Anterior cingulate cortex (tissue), 58 donors: Measurements from ENCODE around the gene KLK15.
"Not testable (repeated sequence)": the region's sequence is repeated elsewhere in the genome, so short reads cannot be mapped to it uniquely, and the experiment has no call there.

Source experiments
- DNase-seq, 58 donors: peaks; one replicate each; lab custom pipeline; 2025; lab: John Stamatoyannopoulos, UW

The KLK15 gene

DNA sequence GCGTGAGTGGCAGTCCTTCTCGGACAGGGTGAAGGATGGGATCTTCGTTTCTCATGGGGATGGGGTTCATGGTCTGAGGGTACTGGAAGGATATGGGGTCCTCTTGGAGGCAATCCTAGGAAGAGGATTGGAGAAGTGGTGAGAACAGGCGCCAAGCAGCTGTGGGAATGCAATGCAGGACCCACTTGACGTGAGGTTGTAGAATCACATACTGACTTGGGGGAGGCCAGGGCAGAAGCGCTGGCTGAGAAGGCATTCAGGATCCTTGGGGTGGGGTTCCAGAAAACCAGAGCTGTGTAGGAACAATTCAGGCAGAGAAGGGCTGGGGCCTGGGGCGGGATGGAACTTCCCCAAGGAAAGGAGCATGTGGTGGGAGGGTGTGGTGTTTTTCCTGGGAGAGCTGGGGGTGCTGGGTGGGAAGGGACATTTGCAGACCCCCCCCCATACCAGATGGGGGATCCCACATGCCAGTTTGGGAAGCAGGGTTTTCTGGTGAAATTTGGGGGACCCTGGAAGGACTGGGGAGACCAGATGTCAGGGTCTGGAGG, 10.6 kb downstream of the KLK15 start:
- DNase-seq = no peak

DNA sequence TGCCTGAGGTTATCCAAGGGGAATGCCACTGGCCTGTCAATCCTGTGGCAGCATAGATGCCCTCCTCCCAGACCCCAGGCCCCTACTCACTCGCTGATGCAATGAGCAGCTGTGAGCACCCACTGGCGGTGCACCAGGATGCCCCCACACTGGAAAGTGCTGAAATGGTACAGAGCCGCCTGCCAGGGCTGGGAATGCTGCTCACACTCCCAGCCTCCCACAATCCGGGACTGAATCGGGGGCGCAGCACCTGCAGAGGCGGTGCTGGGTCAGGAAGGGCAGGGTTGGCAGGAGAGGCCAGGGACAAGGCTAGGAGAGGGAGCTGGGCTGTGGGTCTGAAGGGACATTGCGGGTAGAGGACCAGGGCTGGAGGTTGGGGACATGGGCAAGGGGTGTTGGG, 11.8 kb downstream of the KLK15 start:
- DNase-seq = no peak

DNA sequence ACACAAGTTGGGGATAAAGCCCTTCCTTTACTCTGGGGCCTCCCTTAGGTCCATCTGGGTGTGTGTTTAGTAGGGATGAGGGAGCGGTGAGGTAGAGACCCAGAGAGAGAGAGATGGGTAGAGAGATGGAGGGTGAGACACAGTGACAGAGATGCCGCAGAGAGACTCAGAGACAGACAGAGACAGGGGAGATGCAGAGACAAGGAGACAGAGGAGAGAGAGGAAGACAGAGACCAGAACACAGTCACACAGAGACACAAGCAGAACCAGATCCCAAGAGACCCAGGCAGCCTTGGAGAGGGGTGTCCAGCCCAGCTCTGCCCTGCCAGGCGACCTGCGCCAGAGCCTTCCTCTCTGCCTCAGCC, 12.1 kb downstream of the KLK15 start:
- no peak for DNase-seq

DNA sequence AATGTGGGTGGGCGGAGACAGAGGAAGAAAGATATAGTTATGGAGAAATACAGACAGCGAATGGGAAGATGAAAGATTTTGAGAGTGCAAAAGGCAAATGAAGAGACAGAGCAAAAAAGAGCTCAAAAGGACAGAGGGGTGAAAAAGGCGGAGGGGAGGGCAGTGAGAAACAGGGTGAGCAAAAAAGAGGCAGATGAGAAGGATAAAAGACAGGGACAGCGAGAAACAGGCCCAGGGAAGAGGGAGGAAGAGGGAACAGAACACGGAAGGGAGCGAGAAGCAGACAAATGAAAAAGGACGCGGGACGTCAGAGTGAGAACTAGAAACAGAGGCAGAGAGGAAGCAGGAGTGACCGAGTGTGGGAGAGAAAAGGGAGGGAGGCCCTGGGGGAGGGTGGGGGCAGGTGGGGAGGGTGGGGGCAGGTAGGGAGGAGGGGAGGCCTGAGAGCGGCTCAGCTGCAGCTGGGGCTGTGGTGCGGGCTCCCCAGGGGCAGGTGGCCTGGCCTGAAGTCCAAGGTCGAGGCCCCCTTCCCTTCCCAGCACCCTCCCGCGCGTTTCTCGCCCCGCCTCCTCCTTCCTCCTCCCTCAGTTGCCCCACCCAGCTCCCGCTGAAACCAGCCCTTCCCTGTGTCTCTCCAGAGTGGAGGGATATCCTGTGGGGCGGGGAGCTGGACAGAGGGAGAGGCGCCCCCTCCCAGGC, 12.7 kb downstream of the KLK15 start:
- no peak for DNase-seq

DNA sequence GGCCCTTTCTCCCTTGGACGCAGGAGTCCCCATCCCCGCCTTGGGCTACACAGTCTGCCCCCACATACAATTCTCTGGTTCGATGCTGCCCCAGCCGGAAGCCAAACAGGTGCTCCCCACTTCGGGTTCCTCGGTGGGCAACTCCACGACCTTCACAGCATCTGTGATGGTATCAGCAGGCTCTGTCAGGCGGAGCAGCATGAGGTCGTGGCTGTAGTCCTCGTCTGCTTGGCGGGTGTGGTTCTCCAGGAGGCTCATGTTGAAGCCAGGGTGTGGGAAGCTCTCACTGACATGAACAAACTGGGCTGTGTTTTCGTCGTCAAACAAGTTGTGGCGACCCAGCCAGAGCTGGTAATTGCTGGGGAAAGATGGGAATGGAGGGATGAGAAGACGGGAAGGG, 13.3 kb downstream of the KLK15 start:
- DNase-seq = no peak

DNA sequence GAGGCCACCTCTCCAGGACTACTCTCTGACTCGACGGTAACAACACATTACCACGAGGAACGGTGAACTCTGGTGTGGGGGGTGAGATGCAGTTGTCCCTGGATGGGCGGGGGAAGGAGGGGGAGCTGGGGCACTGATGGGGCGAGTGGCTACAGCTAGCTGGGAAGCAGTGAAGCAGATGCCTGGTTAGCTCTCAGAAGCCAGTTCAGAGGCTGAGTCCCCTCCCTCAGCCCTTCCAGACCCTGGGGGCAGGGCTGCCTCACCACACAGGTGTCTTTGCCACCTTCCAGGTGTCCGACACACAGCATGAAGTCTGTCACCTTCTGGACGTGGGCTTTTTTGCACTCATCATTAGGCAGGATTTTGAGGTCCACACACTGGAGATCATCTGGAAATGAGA, 13.7 kb downstream of the KLK15 start:
- no peak for DNase-seq

DNA sequence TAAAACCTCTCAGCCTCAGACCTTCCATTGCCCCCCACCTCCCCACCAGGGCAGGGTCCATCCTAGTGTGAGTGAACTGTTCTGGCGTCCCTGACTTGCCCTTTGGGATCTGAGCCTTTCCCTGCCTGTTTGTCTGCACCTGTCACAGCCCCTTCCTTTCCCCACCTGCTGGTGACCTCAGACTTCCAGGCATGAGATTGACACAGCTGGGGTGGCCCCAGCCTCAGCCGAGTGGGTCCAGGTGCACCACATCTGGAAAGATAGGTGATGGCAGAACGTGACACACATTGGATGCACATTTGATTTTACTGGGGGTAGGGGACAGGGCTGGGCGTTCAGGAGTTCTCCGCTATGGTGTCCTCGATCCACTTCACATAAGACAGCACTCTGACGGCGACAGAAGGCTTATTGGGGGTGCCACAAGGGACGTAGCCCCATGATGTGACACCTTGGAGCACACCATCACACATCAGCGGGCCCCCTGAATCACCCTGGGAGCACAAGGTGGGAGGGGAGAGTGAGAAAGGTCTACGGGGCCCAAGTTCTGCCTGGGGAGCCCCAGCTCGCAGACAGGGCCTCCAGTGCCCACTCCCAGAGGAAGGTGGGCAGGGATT, 14.4 kb downstream of the KLK15 start:
- DNase-seq = no peak

DNA sequence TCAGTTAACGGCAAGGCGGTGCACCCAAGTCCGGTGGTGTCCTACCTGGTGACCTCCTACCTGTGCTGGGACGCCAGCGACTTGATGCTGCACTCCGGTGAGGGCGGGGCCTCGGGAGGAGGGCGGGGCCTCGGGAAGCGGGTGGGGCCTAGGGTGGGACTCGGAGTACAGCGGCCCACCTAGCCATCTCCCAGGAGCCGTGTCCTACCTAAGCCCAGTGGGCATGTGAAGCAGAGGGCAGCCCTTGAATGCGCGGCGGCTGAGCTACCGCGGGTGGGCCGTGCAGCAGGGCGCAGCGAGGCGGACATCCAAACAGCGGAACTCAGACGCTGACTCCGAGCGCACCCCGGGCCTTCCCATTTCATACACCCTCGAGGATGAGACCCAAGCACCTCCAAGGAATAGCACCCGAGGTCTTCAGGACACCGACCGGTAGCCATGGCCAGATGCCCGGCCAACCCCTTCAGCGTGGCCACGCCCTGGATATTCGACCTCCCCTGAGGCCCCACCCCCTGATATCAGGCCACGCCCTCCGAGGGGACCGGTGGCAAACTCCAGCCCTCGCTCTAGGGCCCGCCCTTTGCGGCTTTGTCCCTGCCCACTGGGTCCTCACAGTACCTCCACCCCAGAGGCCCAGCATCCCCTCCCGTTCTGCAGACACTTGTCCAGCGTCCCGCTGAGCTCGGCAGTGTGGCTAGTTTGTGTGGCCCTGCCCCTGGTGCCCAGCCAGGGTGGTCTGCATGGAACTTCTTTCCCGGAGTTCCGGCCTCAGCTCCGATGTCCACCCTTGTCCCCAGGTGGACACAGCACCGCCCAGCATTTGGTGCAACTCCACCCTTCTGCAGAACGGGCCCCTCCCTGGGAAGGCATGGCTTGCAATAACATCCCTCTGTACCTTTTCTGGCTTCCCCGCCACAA, 15.2 kb downstream of the KLK15 start:
- DNase-seq = peak in 1 of 58 donors; percentile 9

DNA sequence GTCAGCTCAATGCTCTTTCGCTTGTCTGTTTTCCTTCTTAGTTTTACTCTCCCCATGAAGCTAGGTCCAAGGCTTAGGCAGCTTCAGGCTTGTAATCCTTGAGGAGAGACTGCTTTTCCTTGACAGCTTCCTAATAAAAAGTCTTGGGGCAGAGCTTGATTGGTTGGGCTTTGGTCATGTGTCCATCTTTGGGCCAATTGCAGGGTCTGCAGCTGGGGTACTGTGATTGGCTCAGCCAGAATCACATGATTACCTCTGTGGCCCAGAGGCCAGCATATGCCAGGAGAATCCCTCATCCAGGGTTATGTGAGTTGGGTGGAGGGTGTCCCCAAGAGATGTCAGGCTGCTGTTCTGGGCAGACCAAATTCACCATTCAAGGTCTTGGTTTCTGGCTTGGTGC, 17.9 kb downstream of the KLK15 start:
- no peak for DNase-seq

DNA sequence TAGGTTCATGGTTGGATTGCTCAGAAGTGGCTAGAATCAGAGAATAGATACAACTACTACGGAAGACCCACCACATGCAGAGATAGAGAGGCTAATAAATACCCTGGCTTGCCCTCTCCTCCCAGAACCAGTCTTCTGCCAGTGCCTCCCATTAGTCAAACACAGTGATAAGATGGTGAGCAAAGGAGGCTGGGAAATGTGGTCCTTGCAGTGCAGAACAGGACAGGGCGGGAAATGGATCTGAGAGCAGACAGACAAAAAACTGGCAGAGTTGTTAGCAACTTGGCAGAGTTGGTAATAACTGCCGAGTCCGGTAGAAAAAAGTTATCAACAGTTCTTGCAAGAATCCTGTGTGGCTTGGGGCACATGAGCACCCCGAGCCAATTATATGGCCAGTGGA, 18.5 kb downstream of the KLK15 start:
- DNase-seq = no peak

DNA sequence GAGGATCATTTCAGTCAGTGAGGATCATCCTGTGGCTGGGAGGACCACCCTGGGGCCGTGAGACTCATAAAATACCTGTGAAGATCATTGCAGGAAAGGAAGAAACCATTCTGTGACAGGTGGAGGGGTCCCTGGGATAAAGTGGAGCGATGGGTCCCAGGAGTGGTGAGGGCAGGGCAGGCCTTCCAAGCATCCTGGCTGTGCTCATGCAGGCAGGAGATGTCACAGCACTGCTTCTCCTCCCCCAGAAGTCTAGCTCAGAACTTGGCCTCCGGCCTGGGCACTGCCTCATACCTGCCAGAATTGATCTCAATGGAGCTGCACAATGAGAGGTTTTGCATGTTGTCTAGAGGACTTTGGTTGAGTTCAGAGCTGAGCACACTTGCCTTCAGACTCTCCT, 20.9 kb downstream of the KLK15 start:
- no peak for DNase-seq

DNA sequence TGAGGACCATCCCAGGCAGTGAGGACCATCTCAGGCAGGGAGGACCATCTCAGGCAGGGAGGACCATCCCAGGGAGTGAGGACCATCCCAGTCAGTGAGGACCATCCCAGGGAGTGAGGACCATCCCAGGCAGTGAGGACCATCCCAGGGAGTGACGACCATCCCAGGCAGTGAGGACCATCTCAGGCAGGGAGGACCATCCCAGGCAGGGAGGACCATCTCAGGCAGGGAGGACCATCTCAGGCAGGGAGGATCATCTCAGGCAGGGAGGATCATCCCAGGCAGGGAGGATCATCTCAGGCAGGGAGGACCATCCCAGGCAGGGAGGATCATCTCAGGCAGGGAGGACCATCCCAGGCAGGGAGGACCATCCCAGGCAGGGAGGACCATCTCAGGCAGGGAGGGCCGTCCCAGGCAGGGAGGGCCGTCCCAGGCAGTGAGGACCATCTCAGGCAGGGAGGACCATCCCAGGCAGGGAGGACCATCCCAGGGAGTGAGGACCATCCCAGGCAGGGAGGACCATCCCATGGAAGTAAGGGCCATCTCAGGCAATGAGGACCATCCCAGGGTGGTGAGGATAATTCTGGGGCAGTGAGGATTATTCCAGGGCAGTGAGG, 21.6 kb downstream of the KLK15 start:
- not testable (repeated sequence) for DNase-seq

DNA sequence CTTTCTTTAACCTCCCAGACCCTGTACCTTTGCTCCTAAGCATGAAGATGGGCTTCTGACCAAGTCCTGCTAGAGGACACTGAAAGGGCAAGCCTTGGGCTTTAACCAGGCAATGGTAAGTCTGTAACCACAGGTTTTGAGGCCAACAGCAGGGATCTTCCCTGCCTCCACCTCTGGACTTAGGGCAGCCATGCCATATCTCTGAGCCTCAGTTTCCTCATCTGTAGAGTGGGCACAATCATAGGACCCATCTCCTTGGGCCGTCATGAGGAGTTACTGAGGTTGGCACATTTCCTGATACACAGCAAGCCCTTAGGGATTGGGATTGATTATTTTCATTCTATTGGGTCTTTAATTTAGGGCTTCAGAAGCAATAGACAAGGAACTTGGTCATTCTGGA, 24.5 kb downstream of the KLK15 start:
- no peak for DNase-seq

DNA sequence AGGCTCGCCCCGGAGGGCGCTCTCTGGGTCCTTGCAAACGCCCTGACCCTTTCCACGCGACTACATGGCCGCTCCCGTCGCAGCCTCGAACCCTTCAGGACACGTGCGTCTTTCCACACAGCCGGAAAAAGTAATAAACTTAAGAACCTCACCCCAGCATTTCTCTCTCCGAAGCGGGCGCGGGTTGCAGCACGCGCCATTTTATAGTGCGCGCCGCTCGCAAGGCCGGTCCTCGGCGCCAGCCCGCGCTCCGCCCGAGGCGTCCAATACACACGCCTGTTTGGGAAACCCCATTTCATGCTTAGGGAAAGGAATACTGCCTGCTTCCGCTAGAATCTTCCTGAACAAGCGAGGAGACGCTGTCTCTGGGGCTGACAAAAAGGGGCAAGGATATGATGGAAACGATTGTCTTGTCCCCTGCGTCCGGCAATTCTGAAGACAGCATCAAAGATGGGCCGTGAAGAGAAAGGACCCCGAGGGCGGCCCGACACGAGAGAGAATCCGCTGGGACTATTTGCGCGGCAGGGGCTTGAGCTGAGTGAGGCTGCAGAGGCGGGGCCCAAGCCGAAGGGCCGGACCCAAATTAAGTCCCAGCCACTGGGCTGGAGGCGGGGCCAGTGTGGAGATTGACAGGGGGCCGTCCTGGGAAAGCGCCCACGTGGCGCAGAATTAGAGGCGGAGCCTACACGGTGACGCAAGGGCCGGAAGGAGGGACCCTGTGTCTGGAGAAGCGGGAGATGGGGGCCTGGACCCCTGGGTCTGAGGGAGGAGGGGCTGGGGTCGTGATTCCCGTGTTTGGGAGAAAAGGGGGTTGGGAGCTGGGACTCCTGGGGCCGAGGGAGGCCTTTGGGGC, 28.7 kb downstream of the KLK15 start:
- DNase-seq = peak; percentile 75 to 99 (median 97)

DNA sequence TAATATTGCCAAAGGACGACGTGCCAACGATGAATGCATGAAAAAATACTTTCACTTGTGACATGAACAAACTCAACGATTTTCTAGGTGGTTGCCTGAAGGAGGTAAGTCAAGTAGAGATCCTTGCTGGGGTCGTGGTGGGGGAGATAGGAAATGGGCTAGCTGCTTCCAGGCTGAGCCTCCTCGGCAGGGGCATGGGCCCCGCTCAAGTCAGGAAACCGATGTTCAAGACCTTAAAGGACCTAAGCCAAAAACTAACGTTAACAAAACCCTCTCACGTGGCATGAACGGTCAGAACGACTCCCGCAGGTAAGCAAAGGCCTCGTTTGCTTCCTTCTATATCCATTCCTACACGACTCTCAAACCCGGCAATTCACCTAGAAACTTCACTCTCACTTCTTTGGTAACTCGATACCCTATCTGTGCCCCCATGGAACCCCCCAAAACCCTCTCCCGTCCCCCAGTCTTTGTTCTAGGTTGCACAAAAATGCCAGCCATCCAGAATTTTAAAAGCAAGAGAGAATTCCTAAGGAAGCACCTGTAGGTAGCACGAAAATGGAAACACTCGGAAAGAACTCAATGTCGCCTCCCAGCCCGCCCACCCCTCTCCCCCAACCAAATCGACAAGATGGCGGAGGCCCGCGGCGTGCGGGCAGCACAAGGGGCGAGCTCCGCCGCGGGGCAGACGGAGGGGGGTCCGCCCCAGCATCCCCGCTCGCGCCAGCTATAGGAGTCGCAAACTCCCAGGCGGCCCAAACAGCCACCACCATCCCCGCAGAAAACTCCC, 29.5 kb downstream of the KLK15 start:
- DNase-seq = peak in 2 of 58 donors; percentile 13 to 46

DNA sequence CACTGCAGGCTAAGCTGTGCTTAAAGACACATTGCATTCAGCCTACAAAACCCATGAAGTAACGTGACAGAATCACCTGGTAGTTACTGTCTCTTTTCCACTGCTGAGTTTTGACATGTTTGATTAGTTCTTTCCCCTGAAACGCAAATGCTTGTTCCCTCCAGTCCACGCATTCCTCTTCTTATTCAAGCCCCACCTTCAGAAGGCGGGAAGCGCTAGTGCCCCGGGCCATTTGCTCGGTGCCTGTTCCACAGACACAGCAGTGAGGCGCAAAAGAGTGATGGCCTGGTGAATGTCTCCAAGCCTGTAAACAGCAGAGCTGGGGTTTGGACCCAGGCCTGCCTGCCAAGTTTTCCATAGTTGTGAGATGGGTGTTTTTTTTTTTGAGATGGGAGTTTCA, 32.3 kb downstream of the KLK15 start:
- no peak for DNase-seq

DNA sequence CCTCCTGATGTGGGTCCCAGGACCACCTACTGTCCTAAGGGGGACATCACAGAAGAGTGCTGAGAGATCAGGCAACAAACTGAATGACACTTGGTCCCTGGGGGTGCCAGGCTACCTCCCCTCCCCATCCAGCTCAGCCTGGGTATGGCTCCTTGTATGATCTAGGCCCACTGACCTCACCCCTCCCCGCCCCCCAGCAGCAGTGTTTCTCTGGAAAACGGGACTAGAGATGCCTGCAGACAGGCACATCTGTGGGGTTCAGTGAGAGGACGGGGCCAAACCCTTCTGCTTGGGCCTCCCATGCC, 33.9 kb downstream of the KLK15 start:
- DNase-seq = no peak

DNA sequence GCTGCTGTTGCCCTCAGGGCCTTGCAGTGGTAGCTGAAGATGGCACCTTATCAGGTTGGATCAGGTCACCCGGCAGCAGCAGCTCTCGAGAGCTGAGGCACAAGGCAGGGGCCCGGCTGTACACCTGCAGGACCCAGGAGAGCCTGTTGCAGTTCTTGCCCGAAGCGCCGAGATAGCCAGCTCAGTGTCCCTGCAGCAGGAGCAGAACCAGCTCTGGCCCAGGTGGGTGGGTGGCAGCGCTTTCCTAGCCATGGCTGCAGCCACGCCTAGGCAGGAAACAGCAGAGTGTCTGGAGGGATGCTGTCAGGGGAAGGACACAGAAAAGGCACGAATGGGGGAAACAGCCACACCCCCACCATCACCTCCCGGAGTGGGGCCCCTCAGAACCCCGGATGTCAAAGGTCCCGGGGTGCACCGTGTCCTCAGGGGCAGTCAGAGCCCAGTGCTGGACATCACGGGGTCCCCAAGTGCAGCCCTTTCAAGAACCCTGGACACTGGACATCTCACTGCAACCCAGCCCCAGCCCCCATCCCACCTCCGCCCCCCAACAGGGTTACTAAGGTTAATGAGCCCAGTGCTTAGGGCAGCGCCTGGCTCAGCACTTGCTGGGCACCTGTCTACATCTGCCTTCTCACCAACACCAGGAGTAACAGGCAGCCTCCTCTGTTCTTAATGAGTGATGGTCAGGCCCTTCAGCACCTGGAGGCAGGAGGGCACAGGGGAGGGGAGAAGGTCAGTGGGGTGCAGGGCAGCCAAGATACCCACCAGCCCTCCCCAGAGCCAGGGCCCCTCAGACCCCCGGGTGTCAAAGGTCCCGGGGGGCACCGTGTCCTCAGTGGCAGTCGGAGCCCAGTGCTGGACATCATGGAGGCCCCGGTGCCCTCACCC, 34.5 kb downstream of the KLK15 start:
- DNase-seq = no peak
